ENCODE results near the gene FREY1.

DNA sequence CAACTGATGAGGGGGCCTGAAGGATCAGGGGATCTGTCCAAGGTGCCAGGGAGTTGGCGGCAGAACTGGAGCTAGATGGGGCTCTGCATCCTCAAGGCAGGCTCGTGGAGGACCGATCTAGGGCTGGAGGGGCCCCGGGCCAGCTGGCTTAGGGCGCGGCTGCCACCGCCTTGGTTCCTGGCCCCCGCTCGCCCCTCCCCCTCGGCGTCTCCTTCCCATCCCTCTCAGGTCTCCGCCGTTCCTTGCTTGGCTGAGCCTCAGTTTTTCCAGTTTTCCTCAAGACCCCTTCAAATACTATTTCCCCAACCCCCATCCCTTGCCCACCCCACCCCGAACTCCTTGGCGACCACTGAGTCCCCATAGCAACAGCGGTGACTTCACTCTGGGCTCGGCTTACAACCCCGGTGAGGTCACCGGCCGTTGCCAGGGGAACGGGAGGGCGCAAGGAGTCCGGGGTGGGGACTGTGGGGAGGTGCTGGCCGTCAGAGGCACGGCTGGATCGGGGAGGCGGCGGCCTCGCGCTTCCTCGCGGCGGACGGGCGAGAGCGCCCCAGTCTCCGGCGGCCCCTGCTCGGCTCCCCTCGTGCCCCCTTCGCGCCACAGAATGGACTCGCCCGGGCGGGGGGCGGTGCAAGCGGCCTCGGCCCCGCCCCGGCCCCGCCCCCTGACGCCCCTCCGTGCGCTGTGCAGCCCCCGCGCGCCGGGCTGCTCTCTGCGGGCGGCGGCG is 7.5 kb downstream of the FREY1 start:
- TF ChIP-seq, protein P1, sequence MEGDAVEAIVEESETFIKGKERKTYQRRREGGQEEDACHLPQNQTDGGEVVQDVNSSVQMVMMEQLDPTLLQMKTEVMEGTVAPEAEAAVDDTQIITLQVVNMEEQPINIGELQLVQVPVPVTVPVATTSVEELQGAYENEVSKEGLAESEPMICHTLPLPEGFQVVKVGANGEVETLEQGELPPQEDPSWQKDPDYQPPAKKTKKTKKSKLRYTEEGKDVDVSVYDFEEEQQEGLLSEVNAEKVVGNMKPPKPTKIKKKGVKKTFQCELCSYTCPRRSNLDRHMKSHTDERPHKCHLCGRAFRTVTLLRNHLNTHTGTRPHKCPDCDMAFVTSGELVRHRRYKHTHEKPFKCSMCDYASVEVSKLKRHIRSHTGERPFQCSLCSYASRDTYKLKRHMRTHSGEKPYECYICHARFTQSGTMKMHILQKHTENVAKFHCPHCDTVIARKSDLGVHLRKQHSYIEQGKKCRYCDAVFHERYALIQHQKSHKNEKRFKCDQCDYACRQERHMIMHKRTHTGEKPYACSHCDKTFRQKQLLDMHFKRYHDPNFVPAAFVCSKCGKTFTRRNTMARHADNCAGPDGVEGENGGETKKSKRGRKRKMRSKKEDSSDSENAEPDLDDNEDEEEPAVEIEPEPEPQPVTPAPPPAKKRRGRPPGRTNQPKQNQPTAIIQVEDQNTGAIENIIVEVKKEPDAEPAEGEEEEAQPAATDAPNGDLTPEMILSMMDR (IDR thresholded peaks at IDR 0.05): no peak
- TF ChIP-seq POLR2A (IDR thresholded peaks at IDR 0.05) (no peak), EP300 (IDR thresholded peaks at IDR 0.05) (no peak), POLR2AphosphoS5 (IDR thresholded peaks at IDR 0.05) (peak in 1 of 3 donors; percentile 27)

Measured in stomach (tissue), 4 donors.